GM21723 (cell line): ENCODE data around the gene NHEJ1.

Experiments
- ATAC-seq: cut with Tn5 transposase; IDR thresholded peaks from one replicate; pipeline ENCODE4 v1.9.1; 2021; ENCODE audit warnings: mild to moderate bottlenecking, moderate library complexity; ENCODE audit not compliant: unreplicated experiment

The NHEJ1 gene

GRCh38 chr2:219124381-219125110 lies 36.1 kb downstream of the NHEJ1 start:
- ATAC-seq: no peak

- ATAC-seq: no peak
These were observed 37.1 kb downstream of the NHEJ1 start for GRCh38 chr2:219123356-219124135.

- no peak for ATAC-seq
These were observed 38.2 kb downstream of the NHEJ1 start for GRCh38 chr2:219122202-219122980.

- ATAC-seq: no peak
These were observed 40.5 kb downstream of the NHEJ1 start for GRCh38 chr2:219120082-219120481.

GRCh38 chr2:219119422-219120043 lies 41.1 kb downstream of the NHEJ1 start:
- ATAC-seq: no peak

- ATAC-seq: no peak
These were observed 42.1 kb downstream of the NHEJ1 start for GRCh38 chr2:219118504-219118903.

GRCh38 chr2:219116776-219117646 lies 43.6 kb downstream of the NHEJ1 start:
- ATAC-seq: no peak

- ATAC-seq: no peak
These were observed 47.8 kb downstream of the NHEJ1 start for GRCh38 chr2:219112651-219113338.

- no peak for ATAC-seq
These were observed 48.6 kb downstream of the NHEJ1 start for GRCh38 chr2:219112062-219112406.

GRCh38 chr2:219111375-219112061 lies 49.1 kb downstream of the NHEJ1 start:
- no peak for ATAC-seq

- ATAC-seq: no peak
These were observed 51.1 kb downstream of the NHEJ1 start for GRCh38 chr2:219109471-219109870.

GRCh38 chr2:219107758-219108157 lies 52.9 kb downstream of the NHEJ1 start:
- no peak for ATAC-seq

GRCh38 chr2:219106251-219106650 lies 54.4 kb downstream of the NHEJ1 start:
- ATAC-seq: no peak

- ATAC-seq: peak; percentile 47
These were observed 56.2 kb downstream of the NHEJ1 start for GRCh38 chr2:219104107-219105035.

GRCh38 chr2:219099329-219099728 lies 61.3 kb downstream of the NHEJ1 start:
- ATAC-seq: no peak

GRCh38 chr2:219095406-219095935 lies 65.1 kb downstream of the NHEJ1 start:
- ATAC-seq: no peak

- ATAC-seq: no peak
These were observed 66.4 kb downstream of the NHEJ1 start for GRCh38 chr2:219094171-219094570.
